Natural killer cell treated with Interleukin-12 subunit alpha and Interleukin-12 subunit beta and Interleukin-15 and Interleukin-18, amount 100 ng/mL, for 72 hours (primary cell): ENCODE data around the gene PLXNA2. TPM values are rescaled to one million over a fixed set of nuclear protein-coding genes. Genes with fewer than 3 reads are reported as not detected.

Source experiments
- ATAC-seq, 2 donors: fragments of 150-1000 bp; cut with Tn5 transposase in 1 of 2; sonication (Bioruptor Pico), chemical (Tn5 transposase) in 1 of 2; 2 replicates each; pipeline ENCODE4 v1.10.0; 2021
- DNase-seq: peaks from one replicate; pipeline ENCODE4 v3.0.0; 2022; ENCODE audit warnings: low spot score
- H3K27ac Mint-ChIP-seq, 2 donors: 1 replicate in 1 of 2; 2 replicates in 1 of 2; pipeline ENCODE4 v1.8.0; 2022; ENCODE audit warnings: mixed read lengths in 2 of 2, mild to moderate bottlenecking in 1 of 2, moderate library complexity in 1 of 2
- H3K27me3 Mint-ChIP-seq, 2 donors: 1 replicate in 1 of 2; 2 replicates in 1 of 2; pipeline ENCODE4 v1.8.0; 2022; ENCODE audit warnings: mixed read lengths in 2 of 2
- H3K36me3 Mint-ChIP-seq: one replicate; pipeline ENCODE4 v1.8.0; 2022; ENCODE audit warnings: mixed read lengths
- H3K4me1 Mint-ChIP-seq, 2 donors: 1 replicate in 1 of 2; 2 replicates in 1 of 2; pipeline ENCODE4 v1.8.0; 2022; ENCODE audit warnings: low read depth in 2 of 2, mixed read lengths in 2 of 2, mild to moderate bottlenecking in 1 of 2
- H3K4me3 Mint-ChIP-seq: one replicate; pipeline ENCODE4 v1.8.0; 2022; ENCODE audit warnings: mixed read lengths
- H3K9me3 Mint-ChIP-seq: 2 replicates; pipeline ENCODE4 v1.8.0; 2022; ENCODE audit warnings: mixed read lengths
- total RNA-seq, 2 donors: library from RNA; stranded (reverse); gene quantifications; one replicate each; pipeline ENCODE4 v1.2.3, GENCODE V29; 2022

Gene PLXNA2
- total RNA-seq, 2 donors from 2014 or later: 1.1 to 1.3 TPM

- no peak for DNase-seq
- no peak overlapping the region for H3K27ac Mint-ChIP-seq
- no peak for ATAC-seq
- no peaks in the 10 kb centered on the region for H3K4me1 Mint-ChIP-seq
- H3K36me3 Mint-ChIP-seq: no peaks in the 10 kb centered on the region
- no peak overlapping the region for H3K4me3 Mint-ChIP-seq
- H3K27me3 Mint-ChIP-seq: peaks cover 12 to 17% of the 10 kb centered on the region in 2 donors
- H3K9me3 Mint-ChIP-seq: no peaks in the 10 kb centered on the region
Measured at GRCh38 chr1:208188607-208189006, 55.6 kb downstream of the PLXNA2 start.

GRCh38 chr1:208187499-208188041 lies 56.6 kb downstream of the PLXNA2 start:
- Mint-ChIP-seq H3K4me3 (no peak overlapping the region), H3K36me3 (no peaks in the 10 kb centered on the region), H3K4me1 (no peaks in the 10 kb centered on the region), H3K27me3 (peaks cover 17 to 22% of the 10 kb centered on the region in 2 donors), H3K27ac (no peak overlapping the region), H3K9me3 (no peaks in the 10 kb centered on the region)
- no peak for ATAC-seq
- DNase-seq: no peak

- H3K4me3 Mint-ChIP-seq: no peak overlapping the region
- H3K9me3 Mint-ChIP-seq: no peaks in the 10 kb centered on the region
- ATAC-seq (no peak), DNase-seq (no peak)
- no peaks in the 10 kb centered on the region for H3K4me1 Mint-ChIP-seq
- H3K27ac Mint-ChIP-seq: no peak overlapping the region
- peaks cover 19 to 20% of the 10 kb centered on the region in 2 donors for H3K27me3 Mint-ChIP-seq
- no peaks in the 10 kb centered on the region for H3K36me3 Mint-ChIP-seq
Measured at GRCh38 chr1:208185801-208186231, 58.4 kb downstream of the PLXNA2 start.

- Mint-ChIP-seq H3K4me1 (no peaks in the 10 kb centered on the region), H3K27me3 (peaks cover 19 to 20% of the 10 kb centered on the region in 2 donors), H3K36me3 (no peaks in the 10 kb centered on the region), H3K4me3 (no peak overlapping the region), H3K27ac (no peak overlapping the region), H3K9me3 (no peaks in the 10 kb centered on the region)
- ATAC-seq (no peak), DNase-seq (no peak)
Measured at GRCh38 chr1:208184966-208185654, 59.1 kb downstream of the PLXNA2 start.

GRCh38 chr1:208183977-208184911 lies 59.9 kb downstream of the PLXNA2 start:
- Mint-ChIP-seq H3K36me3 (no peaks in the 10 kb centered on the region), H3K4me3 (no peak overlapping the region), H3K27ac (no peak overlapping the region), H3K9me3 (no peaks in the 10 kb centered on the region), H3K27me3 (peaks cover 16 to 19% of the 10 kb centered on the region in 2 donors), H3K4me1 (no peaks in the 10 kb centered on the region)
- no peak for ATAC-seq
- no peak for DNase-seq

GRCh38 chr1:208182880-208183645 lies 61.1 kb downstream of the PLXNA2 start:
- ATAC-seq: no peak
- H3K4me1 Mint-ChIP-seq: no peaks in the 10 kb centered on the region
- no peaks in the 10 kb centered on the region for H3K36me3 Mint-ChIP-seq
- no peak overlapping the region for H3K27ac Mint-ChIP-seq
- peaks cover 12 to 19% of the 10 kb centered on the region in 2 donors for H3K27me3 Mint-ChIP-seq
- no peaks in the 10 kb centered on the region for H3K9me3 Mint-ChIP-seq
- no peak overlapping the region for H3K4me3 Mint-ChIP-seq
- DNase-seq: no peak

- Mint-ChIP-seq H3K4me3 (no peak overlapping the region), H3K27me3 (peaks cover 13 to 17% of the 10 kb centered on the region in 2 donors), H3K27ac (no peak overlapping the region), H3K4me1 (no peaks in the 10 kb centered on the region), H3K9me3 (no peaks in the 10 kb centered on the region), H3K36me3 (no peaks in the 10 kb centered on the region)
- DNase-seq: no peak
- ATAC-seq: no peak
Measured at GRCh38 chr1:208181364-208181763, 62.8 kb downstream of the PLXNA2 start.

GRCh38 chr1:208180421-208180820 lies 63.8 kb downstream of the PLXNA2 start:
- Mint-ChIP-seq H3K36me3 (no peaks in the 10 kb centered on the region), H3K27me3 (peaks cover 7 to 9% of the 10 kb centered on the region in 2 donors)

GRCh38 chr1:208179961-208180409 lies 64.2 kb downstream of the PLXNA2 start:
- Mint-ChIP-seq H3K36me3 (no peaks in the 10 kb centered on the region), H3K27ac (no peak overlapping the region), H3K4me3 (no peak overlapping the region), H3K4me1 (no peaks in the 10 kb centered on the region), H3K9me3 (no peaks in the 10 kb centered on the region), H3K27me3 (peaks cover 6 to 9% of the 10 kb centered on the region in 2 donors)
- DNase-seq (no peak), ATAC-seq (no peak)

More at GRCh38 chr1:208180421-208180820, 63.8 kb downstream of the PLXNA2 start:
- H3K9me3 Mint-ChIP-seq: no peaks in the 10 kb centered on the region
- H3K27ac Mint-ChIP-seq: no peak overlapping the region
- no peak for ATAC-seq
- H3K4me3 Mint-ChIP-seq: no peak overlapping the region
- H3K4me1 Mint-ChIP-seq: no peaks in the 10 kb centered on the region
- DNase-seq: no peak

GRCh38 chr1:208179263-208179816 lies 64.8 kb downstream of the PLXNA2 start:
- ATAC-seq: no peak
- peaks cover 6 to 9% of the 10 kb centered on the region in 2 donors for H3K27me3 Mint-ChIP-seq

GRCh38 chr1:208178091-208178529 lies 66.1 kb downstream of the PLXNA2 start:
- no peaks in the 10 kb centered on the region for H3K9me3 Mint-ChIP-seq
- ATAC-seq: no peak

More at GRCh38 chr1:208179263-208179816, 64.8 kb downstream of the PLXNA2 start:
- no peak for DNase-seq
- no peak overlapping the region for H3K4me3 Mint-ChIP-seq
- H3K27ac Mint-ChIP-seq: no peak overlapping the region
- H3K9me3 Mint-ChIP-seq: no peaks in the 10 kb centered on the region
- H3K4me1 Mint-ChIP-seq: no peaks in the 10 kb centered on the region
- no peaks in the 10 kb centered on the region for H3K36me3 Mint-ChIP-seq

GRCh38 chr1:208177656-208178055 lies 66.5 kb downstream of the PLXNA2 start:
- Mint-ChIP-seq H3K36me3 (no peaks in the 10 kb centered on the region), H3K4me1 (no peaks in the 10 kb centered on the region), H3K27me3 (peaks cover 4 to 9% of the 10 kb centered on the region in 2 donors), H3K9me3 (no peaks in the 10 kb centered on the region), H3K4me3 (no peak overlapping the region), H3K27ac (no peak overlapping the region)
- ATAC-seq: no peak
- DNase-seq: no peak

More at GRCh38 chr1:208178091-208178529, 66.1 kb downstream of the PLXNA2 start:
- DNase-seq: no peak
- H3K27ac Mint-ChIP-seq: no peak overlapping the region
- H3K27me3 Mint-ChIP-seq: peaks cover 6 to 12% of the 10 kb centered on the region in 2 donors
- H3K36me3 Mint-ChIP-seq: no peaks in the 10 kb centered on the region
- H3K4me1 Mint-ChIP-seq: no peaks in the 10 kb centered on the region
- no peak overlapping the region for H3K4me3 Mint-ChIP-seq

- Mint-ChIP-seq H3K27ac (no peak overlapping the region), H3K27me3 (peaks cover 7 to 8% of the 10 kb centered on the region in 2 donors), H3K4me1 (no peaks in the 10 kb centered on the region), H3K9me3 (no peaks in the 10 kb centered on the region), H3K4me3 (no peak overlapping the region), H3K36me3 (no peaks in the 10 kb centered on the region)
- ATAC-seq: no peak
- no peak for DNase-seq
Measured at GRCh38 chr1:208176649-208177048, 67.5 kb downstream of the PLXNA2 start.
